ENCODE results near the gene KIF27.
"Not testable (repeated sequence)": the region's sequence is repeated elsewhere in the genome, so short reads cannot be mapped to it uniquely, and the experiment has no call there.

DNA sequence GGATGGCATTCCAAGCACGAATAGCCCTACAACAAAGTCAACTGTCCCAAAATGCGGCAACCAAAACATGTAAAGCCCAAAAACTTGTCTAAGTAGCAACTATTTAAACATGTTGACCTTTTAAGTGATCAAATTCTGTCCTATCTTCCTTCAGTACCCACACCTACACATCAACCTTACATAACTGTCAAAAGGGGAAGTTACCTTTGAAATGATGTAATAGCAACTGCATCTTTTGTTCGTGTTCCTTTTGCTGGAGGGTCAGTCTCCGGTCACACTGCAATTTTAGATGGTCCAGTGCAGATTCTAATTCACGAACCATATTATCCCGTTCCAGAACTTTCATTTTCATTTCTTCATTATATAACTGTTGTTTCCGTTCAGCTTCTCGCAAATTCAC, 71.3 kb downstream of the KIF27 start:
- TF ChIP-seq, protein P1, sequence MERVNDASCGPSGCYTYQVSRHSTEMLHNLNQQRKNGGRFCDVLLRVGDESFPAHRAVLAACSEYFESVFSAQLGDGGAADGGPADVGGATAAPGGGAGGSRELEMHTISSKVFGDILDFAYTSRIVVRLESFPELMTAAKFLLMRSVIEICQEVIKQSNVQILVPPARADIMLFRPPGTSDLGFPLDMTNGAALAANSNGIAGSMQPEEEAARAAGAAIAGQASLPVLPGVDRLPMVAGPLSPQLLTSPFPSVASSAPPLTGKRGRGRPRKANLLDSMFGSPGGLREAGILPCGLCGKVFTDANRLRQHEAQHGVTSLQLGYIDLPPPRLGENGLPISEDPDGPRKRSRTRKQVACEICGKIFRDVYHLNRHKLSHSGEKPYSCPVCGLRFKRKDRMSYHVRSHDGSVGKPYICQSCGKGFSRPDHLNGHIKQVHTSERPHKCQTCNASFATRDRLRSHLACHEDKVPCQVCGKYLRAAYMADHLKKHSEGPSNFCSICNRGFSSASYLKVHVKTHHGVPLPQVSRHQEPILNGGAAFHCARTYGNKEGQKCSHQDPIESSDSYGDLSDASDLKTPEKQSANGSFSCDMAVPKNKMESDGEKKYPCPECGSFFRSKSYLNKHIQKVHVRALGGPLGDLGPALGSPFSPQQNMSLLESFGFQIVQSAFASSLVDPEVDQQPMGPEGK (CRISPR knock-in tag; IDR thresholded peaks at IDR 0.05; ENCODE audit: borderline replicate concordance) = not testable (repeated sequence)
- TF ChIP-seq, protein P2, sequence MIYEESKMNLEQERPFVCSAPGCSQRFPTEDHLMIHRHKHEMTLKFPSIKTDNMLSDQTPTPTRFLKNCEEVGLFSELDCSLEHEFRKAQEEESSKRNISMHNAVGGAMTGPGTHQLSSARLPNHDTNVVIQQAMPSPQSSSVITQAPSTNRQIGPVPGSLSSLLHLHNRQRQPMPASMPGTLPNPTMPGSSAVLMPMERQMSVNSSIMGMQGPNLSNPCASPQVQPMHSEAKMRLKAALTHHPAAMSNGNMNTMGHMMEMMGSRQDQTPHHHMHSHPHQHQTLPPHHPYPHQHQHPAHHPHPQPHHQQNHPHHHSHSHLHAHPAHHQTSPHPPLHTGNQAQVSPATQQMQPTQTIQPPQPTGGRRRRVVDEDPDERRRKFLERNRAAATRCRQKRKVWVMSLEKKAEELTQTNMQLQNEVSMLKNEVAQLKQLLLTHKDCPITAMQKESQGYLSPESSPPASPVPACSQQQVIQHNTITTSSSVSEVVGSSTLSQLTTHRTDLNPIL (CRISPR knock-in tag; IDR thresholded peaks at IDR 0.05; ENCODE audit: low read depth) = not testable (repeated sequence)
- TF ChIP-seq ARNTL (CRISPR knock-in tag; IDR thresholded peaks at IDR 0.05; ENCODE audit: borderline replicate concordance, low read depth); ISL1 (CRISPR knock-in tag; IDR thresholded peaks at IDR 0.05); GLIS3 (CRISPR knock-in tag; IDR thresholded peaks at IDR 0.05); TCF4 (CRISPR knock-in tag; IDR thresholded peaks at IDR 0.05; ENCODE audit: borderline replicate concordance): not testable (repeated sequence)
- TF ChIP-seq, protein P3, sequence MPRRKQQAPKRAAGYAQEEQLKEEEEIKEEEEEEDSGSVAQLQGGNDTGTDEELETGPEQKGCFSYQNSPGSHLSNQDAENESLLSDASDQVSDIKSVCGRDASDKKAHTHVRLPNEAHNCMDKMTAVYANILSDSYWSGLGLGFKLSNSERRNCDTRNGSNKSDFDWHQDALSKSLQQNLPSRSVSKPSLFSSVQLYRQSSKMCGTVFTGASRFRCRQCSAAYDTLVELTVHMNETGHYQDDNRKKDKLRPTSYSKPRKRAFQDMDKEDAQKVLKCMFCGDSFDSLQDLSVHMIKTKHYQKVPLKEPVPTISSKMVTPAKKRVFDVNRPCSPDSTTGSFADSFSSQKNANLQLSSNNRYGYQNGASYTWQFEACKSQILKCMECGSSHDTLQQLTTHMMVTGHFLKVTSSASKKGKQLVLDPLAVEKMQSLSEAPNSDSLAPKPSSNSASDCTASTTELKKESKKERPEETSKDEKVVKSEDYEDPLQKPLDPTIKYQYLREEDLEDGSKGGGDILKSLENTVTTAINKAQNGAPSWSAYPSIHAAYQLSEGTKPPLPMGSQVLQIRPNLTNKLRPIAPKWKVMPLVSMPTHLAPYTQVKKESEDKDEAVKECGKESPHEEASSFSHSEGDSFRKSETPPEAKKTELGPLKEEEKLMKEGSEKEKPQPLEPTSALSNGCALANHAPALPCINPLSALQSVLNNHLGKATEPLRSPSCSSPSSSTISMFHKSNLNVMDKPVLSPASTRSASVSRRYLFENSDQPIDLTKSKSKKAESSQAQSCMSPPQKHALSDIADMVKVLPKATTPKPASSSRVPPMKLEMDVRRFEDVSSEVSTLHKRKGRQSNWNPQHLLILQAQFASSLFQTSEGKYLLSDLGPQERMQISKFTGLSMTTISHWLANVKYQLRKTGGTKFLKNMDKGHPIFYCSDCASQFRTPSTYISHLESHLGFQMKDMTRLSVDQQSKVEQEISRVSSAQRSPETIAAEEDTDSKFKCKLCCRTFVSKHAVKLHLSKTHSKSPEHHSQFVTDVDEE (CRISPR knock-in tag; IDR thresholded peaks at IDR 0.05) = not testable (repeated sequence)

Data from SK-N-SH treated with all-trans-retinoic acid at 6 μM for 48 hours (cell line).